ENCODE data around the gene THRB. TPM values are rescaled to one million over a fixed set of nuclear protein-coding genes. Genes with fewer than 3 reads are reported as not detected.

THRB gene
- total and polyA plus RNA-seq, 8 donors = 2.1 to 12.4 (median 7.8) TPM

DNA sequence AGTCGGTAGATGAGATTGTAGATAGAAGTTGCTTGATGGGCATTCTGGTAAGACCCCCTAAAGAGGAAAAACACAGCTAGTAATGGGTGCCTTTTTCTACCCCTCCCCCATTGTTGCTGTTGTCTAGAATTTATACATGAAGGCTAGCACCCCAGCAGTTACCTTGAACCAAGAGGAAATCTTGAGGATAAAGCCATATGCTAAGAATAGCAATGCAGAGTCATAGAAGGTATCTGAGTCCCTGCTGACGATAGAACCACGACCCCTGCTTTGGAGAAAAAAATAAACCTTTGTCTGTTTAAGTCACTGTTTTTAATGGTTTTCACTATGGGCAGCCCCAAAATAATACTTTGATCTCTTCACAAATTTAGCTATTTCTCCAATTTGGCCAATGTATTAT lies 162.6 kb downstream of the THRB start:
- Histone ChIP-seq H3K27me3 (no peaks in the 10 kb centered on the region), H3K4me1 (no peaks in the 10 kb centered on the region), H3K4me3 (no peak overlapping the region), H3K27ac (no peak overlapping the region), H3K36me3 (no peaks in the 10 kb centered on the region), H3K9me3 (no peaks in the 10 kb centered on the region)
- DNase-seq (no peak), ATAC-seq (no peak), FAIRE-seq (no peak)
- TF ChIP-seq CTCF (IDR thresholded peaks at IDR 0.05) = no peak
- WGBS, 2 donors = 91 to 99% methylated on average over 3 of the region's 3 CpGs
- intact Hi-C loops (cut with DNase I) = no loop called here

DNA sequence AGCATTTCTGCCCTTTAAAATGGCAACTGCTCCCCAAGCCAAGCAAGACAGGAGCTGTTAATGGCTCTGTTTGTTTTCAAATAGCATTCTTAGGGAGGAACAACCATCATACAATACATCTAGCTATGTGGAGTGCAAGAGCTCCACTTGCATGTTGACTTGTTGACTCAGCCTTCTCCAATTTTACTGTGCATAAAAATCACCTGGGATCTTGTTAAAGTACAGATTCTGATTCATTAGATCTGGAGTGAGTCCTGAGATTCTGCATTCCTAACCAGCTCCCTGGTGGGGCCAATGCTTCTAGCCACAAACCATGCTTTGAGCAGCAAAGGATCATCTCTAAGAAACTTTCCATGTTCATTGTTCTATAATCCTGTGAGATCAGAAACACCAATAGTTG lies 171.4 kb downstream of the THRB start:
- Histone ChIP-seq H3K4me3 (no peak overlapping the region), H3K36me3 (no peaks in the 10 kb centered on the region), H3K9me3 (no peaks in the 10 kb centered on the region), H3K27me3 (no peaks in the 10 kb centered on the region), H3K27ac (no peak overlapping the region), H3K4me1 (no peaks in the 10 kb centered on the region)
- DNase-seq (no peak), ATAC-seq (no peak), FAIRE-seq (no peak)
- TF ChIP-seq CTCF (IDR thresholded peaks at IDR 0.05) = no peak
- intact Hi-C loops (cut with DNase I) = no loop called here

GRCh38 chr3:24320601-24321000 lies 174.0 kb downstream of the THRB start:
- Histone ChIP-seq H3K4me1 (no peaks in the 10 kb centered on the region), H3K27me3 (no peaks in the 10 kb centered on the region), H3K36me3 (no peaks in the 10 kb centered on the region), H3K4me3 (no peak overlapping the region), H3K27ac (no peak overlapping the region), H3K9me3 (no peaks in the 10 kb centered on the region)
- no peak for TF ChIP-seq CTCF (IDR thresholded peaks at IDR 0.05)
- FAIRE-seq = no peak
- ATAC-seq = no peak
- intact Hi-C loops (cut with DNase I) = no loop called here
- no peak for DNase-seq

GRCh38 chr3:24318677-24319287 lies 175.9 kb downstream of the THRB start:
- H3K9me3 ChIP-seq = no peaks in the 10 kb centered on the region
- H3K4me3 ChIP-seq = no peak overlapping the region
- intact Hi-C loops (cut with DNase I) = no loop called here
- H3K4me1 ChIP-seq = no peaks in the 10 kb centered on the region
- no peak overlapping the region for H3K27ac ChIP-seq
- FAIRE-seq (no peak), ATAC-seq (no peak), DNase-seq (no peak)
- 89 to 93% methylated on average over 1 of the region's 1 CpG for WGBS, 2 donors
- no peak for TF ChIP-seq CTCF (IDR thresholded peaks at IDR 0.05)
- no peaks in the 10 kb centered on the region for H3K27me3 ChIP-seq
- no peaks in the 10 kb centered on the region for H3K36me3 ChIP-seq

DNA sequence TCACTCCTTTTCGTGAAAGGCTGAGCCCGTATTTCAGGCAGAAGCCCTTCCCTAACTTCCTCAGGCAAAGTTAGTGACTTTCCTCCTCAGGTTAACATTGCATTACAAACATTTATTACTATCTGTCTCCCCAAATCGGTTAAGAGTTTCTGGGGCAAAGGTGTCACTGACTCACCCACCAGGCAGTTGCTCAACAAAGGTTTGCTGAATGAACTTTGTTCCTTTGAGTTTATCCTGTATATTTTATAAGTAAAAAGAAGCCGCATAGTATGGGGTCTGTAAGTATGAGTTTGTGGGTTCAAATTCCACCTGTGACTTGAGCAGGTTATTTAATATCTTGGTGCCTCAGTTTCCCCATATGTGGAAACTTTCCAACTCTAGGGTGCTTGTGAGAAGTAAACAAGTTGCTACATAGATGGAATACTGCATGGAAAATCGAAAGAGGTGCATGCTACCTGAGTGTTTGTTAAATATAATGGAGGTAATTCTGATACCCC lies 177.7 kb downstream of the THRB start:
- H3K36me3 ChIP-seq = no peaks in the 10 kb centered on the region
- peak in 1 of 4 donors; percentile 30 for ATAC-seq
- no peak for TF ChIP-seq CTCF (IDR thresholded peaks at IDR 0.05)
- H3K27me3 ChIP-seq = no peaks in the 10 kb centered on the region
- H3K4me3 ChIP-seq = no peak overlapping the region
- intact Hi-C loops (cut with DNase I) = no loop called here
- 87% methylated on average over 5 of the region's 5 CpGs for WGBS, 2 donors
- no peaks in the 10 kb centered on the region for H3K4me1 ChIP-seq
- H3K27ac ChIP-seq = no peak overlapping the region
- no peaks in the 10 kb centered on the region for H3K9me3 ChIP-seq
- no peak for FAIRE-seq
- DNase-seq = no peak
